Smooth muscle cell of the umbilical artery (primary cell): ENCODE data around the gene MCOLN1. TPM values are rescaled to one million over a fixed set of nuclear protein-coding genes. Genes with fewer than 3 reads are reported as not detected.

Experiments
- total RNA-seq: library from RNA; depleted of rRNA; stranded (reverse); fragments of >200 nt; gene quantifications from 2 replicates; pipeline ENCODE4 v1.2.3, GENCODE V29; 2014

The MCOLN1 gene
- total RNA-seq: 4.3 and 5.6 TPM in 2 replicates

DNA sequence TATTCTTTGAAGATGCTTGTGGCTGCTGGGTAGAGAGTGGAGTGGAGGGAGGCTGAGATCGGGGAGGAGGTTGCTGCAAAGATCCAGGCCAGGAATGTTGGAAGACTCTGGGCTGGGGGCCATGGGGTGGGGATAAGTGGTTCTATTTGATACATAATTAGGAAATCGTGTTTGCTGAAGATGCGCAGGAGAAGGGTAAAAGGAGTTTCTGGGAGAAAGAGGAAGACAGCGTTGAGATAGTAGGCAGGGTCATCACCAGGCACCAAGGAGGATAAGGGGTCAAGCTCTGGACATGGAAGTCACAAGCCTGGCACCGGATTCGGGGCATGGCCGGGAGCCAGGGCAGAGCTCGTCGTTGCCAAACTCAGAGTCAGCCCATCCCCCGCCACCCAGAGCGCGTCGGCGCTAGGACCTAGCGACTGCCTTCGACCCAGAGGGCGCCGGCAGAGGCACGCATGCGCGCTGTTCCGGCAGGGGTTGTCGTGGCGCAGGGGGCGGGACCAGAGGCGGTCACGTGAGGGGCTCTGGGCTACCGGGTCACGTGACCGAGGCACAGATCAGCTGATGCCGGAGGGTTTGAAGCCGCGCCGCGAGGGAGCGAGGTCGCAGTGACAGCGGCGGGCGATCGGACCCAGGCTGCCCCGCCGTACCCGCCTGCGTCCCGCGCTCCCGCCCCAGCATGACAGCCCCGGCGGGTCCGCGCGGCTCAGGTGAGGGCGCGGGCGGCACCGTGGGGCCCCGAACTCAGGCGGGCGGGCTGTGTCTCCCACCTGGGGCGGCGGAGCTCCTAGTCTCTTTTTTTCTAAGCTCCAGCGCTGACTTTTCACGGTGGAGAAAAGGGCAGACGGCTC is at the start of gene MCOLN1:
Gene MCOLN1 (plus strand): TSS at position 553 of the 851 bp plus-strand sequence. CDS start 127 bp downstream, at position 680.

DNA sequence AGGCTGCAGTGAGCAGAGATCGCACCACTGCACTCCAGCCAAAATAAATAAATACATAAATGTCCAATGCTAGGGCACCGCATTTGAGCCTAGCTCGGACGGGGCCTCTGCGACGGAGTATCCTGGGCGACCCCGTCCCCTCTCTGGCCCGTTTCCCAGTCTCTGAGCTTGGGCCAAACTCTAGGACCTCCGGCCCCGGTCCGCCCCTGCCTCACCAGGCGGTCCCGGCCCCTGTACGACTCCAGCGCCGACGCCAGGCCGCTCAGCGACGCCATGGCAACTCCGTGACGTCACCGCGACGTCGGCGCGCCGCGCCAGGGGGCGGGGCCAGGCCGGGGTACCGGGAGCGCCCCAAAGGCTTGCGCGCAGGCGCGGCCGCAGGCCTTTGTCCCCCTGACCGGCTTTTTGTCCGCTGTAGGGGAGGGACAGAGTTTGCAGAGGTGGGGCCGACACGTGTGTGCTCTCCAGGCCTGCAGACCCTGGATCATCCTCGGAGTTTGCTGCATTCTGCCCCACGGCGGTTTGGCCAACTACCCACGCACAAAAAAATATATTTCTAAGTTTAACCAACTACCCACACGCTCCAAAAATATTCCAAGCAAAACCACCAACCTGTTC is 33.6 kb upstream of the MCOLN1 start, which contains the start of gene PEX11G:
Gene PEX11G (minus strand): TSS at position 300 of the 618 bp plus-strand sequence. CDS start 25 bp downstream, at position 275.

DNA sequence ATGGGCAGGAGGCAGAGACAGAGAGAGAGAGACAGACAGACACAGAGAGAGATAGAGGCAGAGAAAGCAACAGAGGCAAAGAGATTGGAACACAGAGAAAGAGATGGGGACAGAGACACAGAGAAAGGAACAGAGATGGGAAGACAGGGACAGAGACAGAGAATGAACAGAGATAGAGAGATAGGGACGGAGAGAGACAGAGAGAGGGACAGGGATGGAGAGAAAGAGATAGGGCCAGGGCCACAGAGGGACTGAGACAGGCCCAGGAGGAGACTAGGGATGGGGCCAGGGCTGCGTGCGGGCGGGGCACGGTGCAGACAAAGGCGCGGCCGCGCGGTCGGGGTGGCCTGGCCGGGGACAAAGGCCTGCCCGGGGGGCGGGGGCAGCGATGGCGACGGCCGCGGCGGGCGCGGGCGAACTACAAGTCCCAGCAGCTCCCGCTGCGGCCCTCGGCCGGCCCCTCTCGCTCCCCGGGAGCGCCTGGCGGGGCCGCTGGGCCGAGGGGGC is 6.7 kb upstream of the MCOLN1 start, which contains the start of gene ZNF358:
Gene ZNF358 (plus strand): TSS at position 459 of the 507 bp plus-strand sequence. CDS start 3,140 bp downstream, outside the sequence.

DNA sequence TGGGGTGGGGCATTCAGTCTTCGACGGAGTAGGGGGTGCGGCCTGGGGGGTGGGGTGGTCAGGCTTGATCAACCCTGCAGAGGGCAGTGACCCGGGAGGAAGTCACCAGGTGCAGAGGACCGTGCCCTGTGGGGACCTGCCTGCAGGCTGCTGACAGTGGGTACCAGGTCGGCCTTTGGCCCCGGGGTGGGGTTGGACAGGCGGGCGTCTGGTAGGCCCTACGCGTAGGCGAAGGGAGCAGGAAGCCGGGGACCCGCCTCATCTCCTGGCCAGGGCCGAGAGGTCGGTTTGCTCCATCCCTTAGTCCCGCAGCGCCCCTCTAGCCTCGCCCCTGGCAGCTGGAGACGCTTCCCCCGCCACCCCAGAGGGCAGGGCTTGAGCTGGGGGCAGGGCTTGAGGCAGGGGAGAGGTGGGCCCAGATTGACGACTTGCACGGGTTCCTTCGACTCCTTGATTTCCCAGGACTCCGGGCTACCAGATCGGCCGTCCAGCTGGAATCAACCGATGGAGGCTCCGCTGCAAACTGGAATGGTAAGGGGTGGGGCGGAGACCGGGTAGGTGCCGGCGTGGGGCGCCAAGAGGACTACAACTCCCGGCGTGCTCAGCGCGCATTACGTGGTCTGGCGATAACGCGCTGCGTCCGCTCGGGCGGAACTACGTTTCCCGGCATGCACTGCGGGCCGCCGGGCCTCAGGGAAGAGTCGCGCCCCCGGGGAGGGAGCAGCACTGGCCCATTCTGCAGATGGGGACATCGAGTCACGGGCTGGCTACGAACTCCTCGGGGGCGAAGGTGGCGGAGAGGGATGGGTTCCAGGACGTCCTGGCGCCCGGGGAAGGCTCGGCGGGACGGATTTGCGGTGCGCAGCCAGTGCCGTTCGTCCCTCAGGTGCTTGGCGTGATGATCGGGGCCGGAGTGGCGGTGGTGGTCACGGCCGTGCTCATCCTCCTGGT is 12.9 kb downstream of the MCOLN1 start, which contains the start of gene PNPLA6:
Gene PNPLA6 (plus strand): TSS at position 671 of the 951 bp plus-strand sequence. CDS start 72 bp downstream, at position 743.

Other genes with a start within 250 kb of the MCOLN1 start
- gene INSR, start 228.2 kb upstream of the MCOLN1 start, total RNA-seq: 11.1 and 15.7 TPM in 2 replicates
- 36.2 and 61.7 TPM in 2 replicates for gene ARHGEF18, start 173.7 kb upstream of the MCOLN1 start, total RNA-seq
- gene PEX11G, start 33.6 kb upstream of the MCOLN1 start, total RNA-seq: 1.5 and 3.3 TPM in 2 replicates
- gene ZNF358, start 6.5 kb upstream of the MCOLN1 start, total RNA-seq: 11.9 and 21.5 TPM in 2 replicates
- gene PNPLA6, start 13.1 kb downstream of the MCOLN1 start, total RNA-seq: 83.7 and 132 TPM in 2 replicates
- not detected in 2 replicates for gene CAMSAP3, start 73.2 kb downstream of the MCOLN1 start, total RNA-seq
- gene XAB2, start 106.9 kb downstream of the MCOLN1 start, total RNA-seq: 25.2 and 46.3 TPM in 2 replicates
- gene PET100, start 107.2 kb downstream of the MCOLN1 start, total RNA-seq: 7.5 and 8.6 TPM in 2 replicates
- not detected in 2 replicates for gene PCP2, start 111.1 kb downstream of the MCOLN1 start, total RNA-seq
- gene STXBP2, start 114.5 kb downstream of the MCOLN1 start, total RNA-seq: 7.7 and 18.5 TPM in 2 replicates
- gene RETN, start 146.4 kb downstream of the MCOLN1 start, total RNA-seq: not detected in 2 replicates
- gene MCEMP1, start 154.5 kb downstream of the MCOLN1 start, total RNA-seq: not detected in 2 replicates
- gene TRAPPC5, start 158.2 kb downstream of the MCOLN1 start, total RNA-seq: 52.3 and 56.1 TPM in 2 replicates
- not detected in 2 replicates for gene FCER2, start 179.5 kb downstream of the MCOLN1 start, total RNA-seq
- gene CLEC4G, start 209.5 kb downstream of the MCOLN1 start, total RNA-seq: not detected in 2 replicates
- not detected in 2 replicates for gene CD209, start 224.9 kb downstream of the MCOLN1 start, total RNA-seq
- gene CLEC4M, start 240.6 kb downstream of the MCOLN1 start, total RNA-seq: not detected in 2 replicates